Smooth muscle cell (in vitro differentiated cells): Measurements from ENCODE around the gene DPYD. TPM values are rescaled to one million over a fixed set of nuclear protein-coding genes. Genes with fewer than 3 reads are reported as not detected.

Source experiments
- DNase-seq: peaks from one replicate; lab custom pipeline; 2025; ENCODE audit not compliant: unreplicated experiment; lab: John Stamatoyannopoulos, UW
- H2AFZ ChIP-seq: fragments of 200-600 bp; sonication (generic); 2 replicates; pipeline ENCODE4 v1.6.0; 2016; ENCODE audit warnings: antibody characterized with exemption, low read depth, mild to moderate bottlenecking
- H3F3A ChIP-seq: fragments of 200-600 bp; sonication (generic); 2 replicates; pipeline ENCODE4 v1.6.0; 2017; ENCODE audit warnings: antibody characterized with exemption, low read depth
- H3K27ac ChIP-seq: fragments of 200-600 bp; sonication (generic); 2 replicates; pipeline ENCODE4 v1.5.1; 2016; ENCODE audit warnings: low read depth, mild to moderate bottlenecking
- H3K27me3 ChIP-seq: fragments of 200-600 bp; sonication (generic); 2 replicates; pipeline ENCODE4 v1.6.1; 2016; ENCODE audit warnings: low read depth, mild to moderate bottlenecking
- H3K36me3 ChIP-seq: fragments of 200-600 bp; sonication (generic); 2 replicates; pipeline ENCODE4 v1.5.1; 2016; ENCODE audit warnings: low read depth
- H3K4me1 ChIP-seq: fragments of 200-600 bp; sonication (generic); 2 replicates; pipeline ENCODE4 v1.5.1; 2016; ENCODE audit warnings: low read depth
- H3K4me2 ChIP-seq: fragments of 200-600 bp; sonication (generic); 2 replicates; pipeline ENCODE4 v1.6.0; 2016; ENCODE audit warnings: mild to moderate bottlenecking
- H3K4me3 ChIP-seq: fragments of 200-600 bp; sonication (generic); 2 replicates; pipeline ENCODE4 v1.5.1; 2016; ENCODE audit warnings: mild to moderate bottlenecking
- H3K79me2 ChIP-seq: fragments of 200-600 bp; sonication (generic); 2 replicates; pipeline ENCODE4 v1.6.0; 2016; ENCODE audit warnings: low read depth, mild to moderate bottlenecking
- H3K9ac ChIP-seq: fragments of 200-600 bp; sonication (generic); 2 replicates; pipeline ENCODE4 v1.6.0; 2016; ENCODE audit warnings: low read depth
- H3K9me3 ChIP-seq: fragments of 200-600 bp; sonication (generic); replicated peaks from 2 replicates; pipeline ENCODE4 v1.5.1; 2016; ENCODE audit warnings: low read depth
- H4K20me1 ChIP-seq: fragments of 200-600 bp; sonication (generic); 2 replicates; pipeline ENCODE4 v1.6.0; 2016; ENCODE audit warnings: low read depth
- WGBS: methylation state at CpG from one replicate; pipeline ENCODE4 v1.1.7; 2016; ENCODE audit warnings: low lambda C conversion rate; 5-methylcytosine and 5-hydroxymethylcytosine counted together
- polyA plus RNA-seq: library from polyadenylated mRNA; unstranded; fragments of >200 nt; fragmentation: Nextera tagmentation; extraction: Ambion mirVana; gene quantifications from 2 replicates; pipeline ENCODE4 v1.2.1, GENCODE V29; 2016
- total RNA-seq: library from RNA; depleted of rRNA; stranded (reverse); fragments of >200 nt; gene quantifications from 2 replicates; pipeline ENCODE4 v1.2.3, GENCODE V29; 2014
- TF ChIP-seq, protein P1 (sequence below): fragments of 200-600 bp; sonication (generic); IDR thresholded peaks from 2 replicates; pipeline ENCODE4 v1.5.1; 2017; ENCODE audit warnings: borderline replicate concordance, mild to moderate bottlenecking, antibody characterized with exemption; ENCODE audit not compliant: insufficient read depth, poor library complexity, severe bottlenecking

The DPYD gene
- total and polyA plus RNA-seq, 2 experiments from 2014 or later, result 1.8 to 2.0 TPM

DNA sequence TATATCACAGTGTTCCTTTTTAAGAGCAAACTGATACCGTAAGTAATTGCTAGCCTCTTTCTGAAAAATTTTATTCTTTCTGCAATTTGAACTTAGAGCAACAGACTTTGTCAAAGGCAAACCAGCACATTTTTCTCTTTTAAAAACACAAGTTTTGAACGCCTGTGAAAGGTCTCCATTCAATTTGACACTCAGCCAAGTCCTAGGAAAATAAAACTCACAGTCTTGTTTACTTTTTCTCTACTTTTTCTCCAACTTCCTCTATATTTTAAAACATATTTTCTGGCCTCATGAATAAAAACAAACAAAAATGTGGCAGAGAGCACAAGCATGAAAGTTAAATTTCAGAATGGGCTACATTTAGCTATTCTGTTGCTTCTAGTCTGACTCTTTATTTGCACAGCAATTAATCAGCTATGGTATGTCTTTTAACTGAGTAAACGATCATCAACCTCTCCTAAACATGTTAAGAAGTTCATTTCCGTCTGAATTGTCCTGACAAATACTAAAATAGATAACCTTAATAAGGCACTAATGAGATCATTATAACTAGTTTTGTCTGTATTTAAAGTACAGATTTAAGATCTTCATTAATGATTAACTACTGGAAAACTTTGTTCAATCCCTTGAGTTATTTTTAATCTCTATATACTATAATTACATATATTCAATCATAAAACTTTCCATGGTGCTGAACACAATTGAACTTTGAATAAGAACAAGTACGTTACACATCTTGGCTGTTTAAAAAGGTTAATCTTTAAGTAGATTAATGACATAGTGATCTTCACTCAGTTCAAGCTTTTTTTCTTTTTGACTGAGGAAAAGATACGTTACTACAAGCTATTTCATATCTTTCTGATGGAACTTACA lies 648.7 kb downstream of the DPYD start:
- no peaks in the 10 kb centered on the region for H3F3A ChIP-seq
- H3K4me2 ChIP-seq, result no peak overlapping the region
- DNase-seq, result no peak
- H3K79me2 ChIP-seq, result no peaks in the 10 kb centered on the region
- H3K4me1 ChIP-seq, result no peaks in the 10 kb centered on the region
- no peaks in the 10 kb centered on the region for H4K20me1 ChIP-seq
- H3K9ac ChIP-seq, result no peak overlapping the region
- TF ChIP-seq, protein P1, sequence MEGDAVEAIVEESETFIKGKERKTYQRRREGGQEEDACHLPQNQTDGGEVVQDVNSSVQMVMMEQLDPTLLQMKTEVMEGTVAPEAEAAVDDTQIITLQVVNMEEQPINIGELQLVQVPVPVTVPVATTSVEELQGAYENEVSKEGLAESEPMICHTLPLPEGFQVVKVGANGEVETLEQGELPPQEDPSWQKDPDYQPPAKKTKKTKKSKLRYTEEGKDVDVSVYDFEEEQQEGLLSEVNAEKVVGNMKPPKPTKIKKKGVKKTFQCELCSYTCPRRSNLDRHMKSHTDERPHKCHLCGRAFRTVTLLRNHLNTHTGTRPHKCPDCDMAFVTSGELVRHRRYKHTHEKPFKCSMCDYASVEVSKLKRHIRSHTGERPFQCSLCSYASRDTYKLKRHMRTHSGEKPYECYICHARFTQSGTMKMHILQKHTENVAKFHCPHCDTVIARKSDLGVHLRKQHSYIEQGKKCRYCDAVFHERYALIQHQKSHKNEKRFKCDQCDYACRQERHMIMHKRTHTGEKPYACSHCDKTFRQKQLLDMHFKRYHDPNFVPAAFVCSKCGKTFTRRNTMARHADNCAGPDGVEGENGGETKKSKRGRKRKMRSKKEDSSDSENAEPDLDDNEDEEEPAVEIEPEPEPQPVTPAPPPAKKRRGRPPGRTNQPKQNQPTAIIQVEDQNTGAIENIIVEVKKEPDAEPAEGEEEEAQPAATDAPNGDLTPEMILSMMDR, result no peak
- H3K27ac ChIP-seq, result no peak overlapping the region
- H2AFZ ChIP-seq, result no peak overlapping the region
- no peak overlapping the region for H3K4me3 ChIP-seq
- H3K9me3 ChIP-seq, result no peaks in the 10 kb centered on the region
- H3K36me3 ChIP-seq, result no peaks in the 10 kb centered on the region
- 79% methylated on average over 6 of the region's 6 CpGs for WGBS
- no peaks in the 10 kb centered on the region for H3K27me3 ChIP-seq

DNA sequence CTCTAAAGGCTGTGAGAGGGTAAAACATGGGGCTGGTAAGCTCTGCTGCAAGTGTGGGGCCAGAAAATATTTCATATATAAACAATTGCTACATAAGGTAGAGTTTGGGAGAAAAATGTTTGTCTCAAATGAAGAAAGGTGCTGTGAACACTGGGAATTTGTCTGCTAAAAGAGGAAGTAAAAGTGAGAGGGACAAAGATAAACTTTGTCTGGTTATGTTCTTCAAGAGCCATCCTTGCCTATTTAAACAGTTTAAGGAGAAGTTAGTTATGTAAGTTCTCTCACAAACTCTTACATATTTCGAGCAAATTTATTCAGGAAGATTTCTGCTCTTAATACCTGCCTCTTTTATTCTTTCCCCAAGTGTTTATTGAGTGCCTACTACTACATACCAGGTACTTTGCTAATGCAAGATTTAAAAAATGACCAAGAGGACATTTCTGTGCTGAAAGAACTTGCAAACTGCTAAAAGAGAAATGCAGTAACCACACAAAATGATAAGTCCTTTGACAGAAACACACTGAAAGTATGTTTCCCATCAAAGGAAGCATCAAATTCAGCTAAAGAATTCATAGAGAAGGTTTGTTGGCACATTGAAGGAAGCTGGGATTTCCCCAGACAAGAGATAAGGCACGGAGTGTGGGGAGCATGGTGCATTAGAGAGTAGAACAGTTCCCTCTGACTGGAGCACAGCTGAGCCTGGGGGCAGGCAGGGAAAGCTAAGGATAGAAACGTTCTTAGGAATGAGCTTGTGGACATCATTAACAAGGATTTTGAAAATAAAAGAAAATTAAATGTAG lies 650.1 kb downstream of the DPYD start:
- H2AFZ ChIP-seq, result peak overlapping the region; percentile 13
- WGBS, result 36% methylated on average over 3 of the region's 3 CpGs

DNA sequence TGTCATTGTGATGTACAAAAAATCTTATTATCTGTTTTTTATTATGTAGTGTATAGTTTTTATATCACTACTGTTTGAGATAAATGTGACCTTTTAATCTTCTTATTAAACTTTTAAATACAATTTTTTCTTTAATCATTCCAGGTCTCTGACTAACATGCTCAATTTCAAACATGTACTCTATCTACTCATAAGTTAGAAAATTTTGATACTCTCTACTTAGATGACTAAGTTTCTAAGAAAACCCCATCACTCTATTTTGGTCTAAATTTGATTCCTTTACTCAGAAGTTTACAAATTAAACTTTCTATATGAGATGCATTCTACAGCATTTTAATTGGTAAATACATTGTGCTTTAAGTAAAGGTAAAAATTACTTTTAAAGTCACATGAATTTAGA lies 655.2 kb downstream of the DPYD start:
- Histone ChIP-seq H3F3A (no peaks in the 10 kb centered on the region), H3K79me2 (no peaks in the 10 kb centered on the region), H4K20me1 (no peaks in the 10 kb centered on the region), H3K27ac (no peak overlapping the region), H3K4me1 (no peaks in the 10 kb centered on the region), H3K4me3 (no peak overlapping the region), H3K36me3 (no peaks in the 10 kb centered on the region), H3K4me2 (no peak overlapping the region), H3K9me3 (no peaks in the 10 kb centered on the region), H2AFZ (no peak overlapping the region), H3K9ac (no peak overlapping the region), H3K27me3 (no peaks in the 10 kb centered on the region)
- no peak for DNase-seq
- TF ChIP-seq, protein P1, result no peak

More for the DNA sequence above, 650.1 kb downstream of the DPYD start:
- H3K36me3 ChIP-seq, result no peaks in the 10 kb centered on the region
- H3K9ac ChIP-seq, result no peak overlapping the region
- no peaks in the 10 kb centered on the region for H3K27me3 ChIP-seq
- H4K20me1 ChIP-seq, result no peaks in the 10 kb centered on the region
- no peaks in the 10 kb centered on the region for H3K9me3 ChIP-seq
- H3K4me3 ChIP-seq, result no peak overlapping the region
- TF ChIP-seq, protein P1, result no peak
- DNase-seq, result no peak
- no peaks in the 10 kb centered on the region for H3K4me1 ChIP-seq
- no peaks in the 10 kb centered on the region for H3F3A ChIP-seq
- no peaks in the 10 kb centered on the region for H3K79me2 ChIP-seq
- peak overlapping the region; percentile 31 for H3K4me2 ChIP-seq
- H3K27ac ChIP-seq, result no peak overlapping the region
